K562 treated with DMSO at 1 percent for 24 hours (cell line): ENCODE data around the gene RINL. TPM values are rescaled to one million over a fixed set of nuclear protein-coding genes. Genes with fewer than 3 reads are reported as not detected.

Experiments used
- total RNA-seq: library from RNA; unstranded; fragments of 300-600 nt; gene quantifications from 2 replicates; pipeline ENCODE4 v1.2.3, GENCODE V29; 2022; ENCODE audit warnings: low read depth; ENCODE audit not compliant: insufficient read depth

The RINL gene, protein sequence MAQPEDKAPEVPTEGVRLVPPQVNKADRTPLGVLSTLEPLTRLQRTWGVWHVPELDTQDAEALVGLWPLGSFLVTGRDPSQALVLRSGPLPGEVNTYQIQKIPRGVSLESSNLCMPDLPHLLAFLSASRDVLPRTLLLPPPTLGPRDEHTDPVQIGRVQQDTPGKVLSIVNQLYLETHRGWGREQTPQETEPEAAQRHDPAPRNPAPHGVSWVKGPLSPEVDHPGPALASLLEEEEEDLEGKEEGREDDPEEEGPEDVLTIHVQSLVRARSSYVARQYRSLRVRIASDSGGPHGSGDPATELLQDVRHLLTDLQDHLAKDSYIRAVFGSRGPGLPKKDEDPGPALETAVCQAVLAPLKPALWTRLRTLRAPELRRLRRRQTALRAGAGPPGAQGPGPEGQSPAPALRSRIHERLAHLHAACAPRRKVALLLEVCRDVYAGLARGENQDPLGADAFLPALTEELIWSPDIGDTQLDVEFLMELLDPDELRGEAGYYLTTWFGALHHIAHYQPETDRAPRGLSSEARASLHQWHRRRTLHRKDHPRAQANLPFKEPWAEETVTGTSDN
- 9.0 and 11.8 TPM in 2 replicates for total RNA-seq

DNA sequence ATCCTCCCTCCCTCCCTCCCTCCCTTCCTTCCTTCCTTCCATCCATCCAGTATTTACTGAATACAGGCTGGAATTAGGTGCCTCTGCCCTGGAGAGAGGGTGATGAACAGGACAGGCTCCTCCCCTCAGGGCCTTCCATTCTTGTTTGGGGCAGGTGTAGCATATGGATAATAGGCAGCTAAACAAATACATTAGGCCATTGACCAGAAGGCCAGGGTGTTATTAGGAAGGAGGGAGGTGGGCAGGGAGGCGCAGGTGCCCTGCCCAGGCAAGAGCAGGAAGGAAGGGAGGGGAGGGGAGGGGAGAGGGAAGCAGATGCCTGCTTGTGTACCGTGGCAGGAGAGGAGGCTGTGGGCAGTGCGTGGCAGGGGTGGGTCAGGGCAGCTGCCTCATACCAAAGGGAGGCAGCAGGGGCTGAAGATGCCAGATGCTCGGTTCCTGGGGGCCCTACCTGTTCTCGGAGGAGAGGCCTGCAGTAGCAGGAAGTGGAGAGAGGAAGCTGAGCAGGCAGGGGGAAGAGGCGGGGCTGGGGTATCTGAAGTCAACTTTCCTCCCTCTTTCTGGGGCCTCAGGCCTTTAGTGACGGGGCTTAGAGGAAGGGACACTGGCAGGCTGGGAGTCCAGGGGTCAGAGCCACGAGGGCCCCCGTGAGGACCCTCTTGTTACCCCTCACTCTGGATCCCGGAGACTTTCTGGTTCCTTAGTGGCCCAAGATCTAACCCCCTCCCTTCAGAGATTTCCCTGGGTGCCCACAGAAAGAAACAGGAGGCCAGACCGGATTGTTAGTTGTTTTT is at the start of gene RINL:
Gene RINL (minus strand): TSS at position 495 of the 794 bp plus-strand sequence. CDS start 1,533 bp downstream, outside the sequence.

DNA sequence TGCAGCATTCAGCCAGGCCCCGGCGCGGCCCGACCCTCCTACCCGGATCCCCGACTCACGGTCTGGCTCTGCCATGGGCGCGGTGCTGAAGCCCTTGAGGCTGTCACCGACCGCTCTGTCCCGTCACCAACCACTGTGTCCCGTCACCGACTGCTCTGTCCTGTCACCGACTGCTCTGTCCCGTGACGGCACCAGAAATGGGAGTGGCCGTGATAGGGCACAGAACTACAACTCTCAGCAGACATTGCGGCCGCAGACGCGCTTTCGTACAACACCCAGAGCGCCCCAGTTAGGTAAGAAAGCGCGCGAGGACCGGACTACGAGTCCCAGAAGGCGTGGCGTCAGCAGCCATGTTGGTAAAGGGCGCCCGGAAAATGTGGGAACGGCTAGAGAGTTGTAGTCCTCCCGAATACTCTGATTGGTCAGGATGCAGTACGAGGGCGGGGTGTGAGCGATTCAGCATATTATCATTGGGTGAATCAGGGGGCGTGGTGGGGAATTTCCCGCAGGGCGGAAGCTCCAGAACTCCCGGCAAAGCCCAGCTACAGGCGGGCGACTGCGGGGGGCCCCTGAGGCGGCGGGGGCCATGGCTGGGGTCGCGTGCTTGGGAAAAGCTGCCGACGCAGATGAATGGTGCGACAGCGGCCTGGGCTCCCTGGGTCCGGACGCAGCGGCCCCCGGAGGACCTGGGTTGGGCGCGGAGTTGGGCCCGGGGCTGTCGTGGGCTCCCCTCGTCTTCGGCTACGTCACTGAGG is 21.5 kb upstream of the RINL start, which contains the start of the genes NFKBIB and SIRT2:
Gene NFKBIB (plus strand): TSS at position 523 of the 755 bp plus-strand sequence. CDS start 64 bp downstream, at position 587.
Gene SIRT2 (minus strand): TSS at position 172 of the 755 bp plus-strand sequence. CDS start 97 bp downstream, at position 75.

DNA sequence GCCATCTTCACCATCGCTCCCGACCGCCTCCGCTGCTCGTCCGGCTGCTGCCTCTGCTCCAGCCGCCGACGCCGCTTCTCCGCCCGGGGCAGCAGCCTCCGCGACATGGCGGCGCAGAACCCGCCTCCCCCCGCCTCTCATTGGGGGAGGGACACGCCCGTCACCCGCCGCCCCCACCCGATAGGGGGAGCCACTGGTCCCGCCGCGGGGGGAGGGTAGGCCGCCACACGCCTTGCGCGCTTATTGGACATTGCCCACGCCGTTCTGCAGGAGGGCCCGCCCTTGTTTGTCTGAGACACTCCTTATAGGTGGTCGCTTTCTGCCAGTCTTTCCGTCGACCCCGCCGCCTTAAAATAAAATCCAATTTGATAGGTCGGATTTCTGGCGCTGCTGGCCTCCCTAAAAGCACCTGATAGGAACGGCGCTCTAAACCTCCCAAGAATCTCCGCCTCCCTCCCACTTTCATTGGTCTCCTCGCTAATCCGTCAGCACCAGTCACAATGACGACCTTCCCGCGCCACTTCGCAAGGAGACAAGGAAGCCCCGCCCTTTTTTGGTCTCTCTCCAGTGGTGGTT is 28.1 kb downstream of the RINL start, which contains the start of gene HNRNPL:
Gene HNRNPL (minus strand): TSS at position 127 of the 576 bp plus-strand sequence. CDS start 20 bp downstream, at position 107.

Other genes starting within 250 kb of the RINL start
- 412 and 454 TPM in 2 replicates for gene ACTN4, start 230.6 kb downstream of the RINL start, total RNA-seq
- 0.39 TPM in 1 of 2 replicates, not detected in the other for gene CAPN12, start 133.8 kb downstream of the RINL start, total RNA-seq
- gene LGALS7, start 104.8 kb downstream of the RINL start, total RNA-seq: not detected in 2 replicates
- gene LGALS7B, start 89.1 kb downstream of the RINL start, total RNA-seq: not detected in 2 replicates
- gene LGALS4, start 65.3 kb downstream of the RINL start, total RNA-seq: 0.43 TPM in 1 of 2 replicates, not detected in the other
- 259 and 262 TPM in 2 replicates for gene ECH1, start 46.5 kb downstream of the RINL start, total RNA-seq
- gene HNRNPL, start 28.3 kb downstream of the RINL start, total RNA-seq: 336 and 358 TPM in 2 replicates
- gene SIRT2, start 21.3 kb upstream of the RINL start, total RNA-seq: 96.7 and 101 TPM in 2 replicates
- 31.9 and 32.1 TPM in 2 replicates for gene NFKBIB, start 21.7 kb upstream of the RINL start, total RNA-seq
- gene CCER2, start 33.9 kb upstream of the RINL start, total RNA-seq: not detected in 2 replicates
- 25.5 and 31.4 TPM in 2 replicates for gene SARS2, start 52.5 kb upstream of the RINL start, total RNA-seq
- gene MRPS12, start 52.7 kb upstream of the RINL start, total RNA-seq: 91.0 and 98.5 TPM in 2 replicates
- gene FBXO17, start 97.5 kb upstream of the RINL start, total RNA-seq: 34.1 and 34.9 TPM in 2 replicates
- gene FBXO27, start 154.3 kb upstream of the RINL start, total RNA-seq: 7.4 and 8.0 TPM in 2 replicates
- gene ACP7, start 206.1 kb upstream of the RINL start, total RNA-seq: not detected in 2 replicates
- gene PAK4, start 247.5 kb upstream of the RINL start, total RNA-seq: 48.0 and 51.2 TPM in 2 replicates